ENCODE data around the gene CTBP2.

CTBP2 gene

GRCh38 chr10:125203186-125203800, 42.9 kb upstream of the CTBP2 start:
- TF ChIP-seq EZH2 (optimal IDR thresholded peaks at IDR 0.05; ENCODE audit: low read depth, low read length) = no peak
- no peak for TF ChIP-seq CTCF (IDR thresholded peaks at IDR 0.05; ENCODE audit: low read length)
- TF ChIP-seq EZH2phosphoT487 (IDR thresholded peaks at IDR 0.05; ENCODE audit: low read length) = no peak
- H4K20me1 ChIP-seq (ENCODE audit: insufficient read depth, low read length) = no peaks in the 10 kb centered on the region
- no peak overlapping the region for H3K9ac ChIP-seq (ENCODE audit: low read length)
- H2AFZ ChIP-seq (ENCODE audit: low read length) = no peak overlapping the region
- H3K27ac ChIP-seq (ENCODE audit: low read length) = no peak overlapping the region
- H3K4me3 ChIP-seq (ENCODE audit: low read length) = no peak overlapping the region
- no peaks in the 10 kb centered on the region for H3K79me2 ChIP-seq (ENCODE audit: low read length)
- H3K36me3 ChIP-seq (replicated peaks; ENCODE audit: insufficient read depth, low read length) = no peaks in the 10 kb centered on the region
- no peaks in the 10 kb centered on the region for H3K9me3 ChIP-seq (replicated peaks; ENCODE audit: insufficient read depth, low read length)
- no peaks in the 10 kb centered on the region for H3F3A ChIP-seq (ENCODE audit: insufficient read depth, low read length)
- H3K4me1 ChIP-seq (ENCODE audit: low read length) = no peaks in the 10 kb centered on the region
- peaks cover 13% of the 10 kb centered on the region for H3K27me3 ChIP-seq (replicated peaks; ENCODE audit: insufficient read depth, low read length)
- no peak overlapping the region for H3K4me2 ChIP-seq (ENCODE audit: low read depth, low read length)
- DNase-seq = no peak
- no peaks in the 10 kb centered on the region for H3K9me2 ChIP-seq (replicated peaks; ENCODE audit: insufficient read depth, low read length)

- Histone ChIP-seq H3K79me2 (ENCODE audit: low read length) (no peaks in the 10 kb centered on the region), H3K27ac (ENCODE audit: low read length) (no peak overlapping the region), H3K4me2 (ENCODE audit: low read depth, low read length) (no peak overlapping the region), H2AFZ (ENCODE audit: low read length) (no peak overlapping the region), H3F3A (ENCODE audit: insufficient read depth, low read length) (no peaks in the 10 kb centered on the region), H3K4me1 (ENCODE audit: low read length) (no peaks in the 10 kb centered on the region), H3K9me3 (replicated peaks; ENCODE audit: insufficient read depth, low read length) (no peaks in the 10 kb centered on the region), H3K9ac (ENCODE audit: low read length) (no peak overlapping the region), H3K27me3 (replicated peaks; ENCODE audit: insufficient read depth, low read length) (peaks cover 1% of the 10 kb centered on the region; the same call in 1 of the 2 replicates), H4K20me1 (ENCODE audit: insufficient read depth, low read length) (no peaks in the 10 kb centered on the region), H3K36me3 (replicated peaks; ENCODE audit: insufficient read depth, low read length) (no peaks in the 10 kb centered on the region), H3K4me3 (ENCODE audit: low read length) (no peak overlapping the region), H3K9me2 (replicated peaks; ENCODE audit: insufficient read depth, low read length) (no peaks in the 10 kb centered on the region)
- no peak for TF ChIP-seq EZH2 (optimal IDR thresholded peaks at IDR 0.05; ENCODE audit: low read depth, low read length)
- TF ChIP-seq EZH2phosphoT487 (IDR thresholded peaks at IDR 0.05; ENCODE audit: low read length) = no peak
- no peak for TF ChIP-seq CTCF (IDR thresholded peaks at IDR 0.05; ENCODE audit: low read length)
- DNase-seq = no peak
Measured at GRCh38 chr10:125201791-125202622, 41.6 kb upstream of the CTBP2 start.

DNA sequence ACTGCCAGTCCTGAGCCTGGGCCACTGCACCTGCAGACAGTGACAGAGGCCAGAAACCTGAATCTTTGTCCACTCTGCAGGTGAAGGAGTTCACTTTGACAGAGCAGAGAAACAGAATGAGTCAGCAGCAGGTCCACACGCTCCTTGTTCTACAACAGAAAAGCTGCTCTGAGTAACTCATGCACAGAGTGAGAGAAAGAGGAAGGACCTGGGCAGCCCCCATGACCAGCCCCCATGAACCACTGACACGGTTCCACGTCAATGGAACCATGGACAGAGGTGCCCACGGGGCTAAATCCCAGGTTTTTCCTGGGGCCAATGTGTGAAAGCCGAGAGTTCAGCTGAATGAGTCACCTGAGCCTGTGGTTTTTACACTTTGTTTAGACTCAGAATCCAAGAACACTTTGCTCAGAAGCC, 40.8 kb upstream of the CTBP2 start:
- no peak overlapping the region for H3K4me3 ChIP-seq (ENCODE audit: low read length)
- no peak overlapping the region for H2AFZ ChIP-seq (ENCODE audit: low read length)
- H3K27ac ChIP-seq (ENCODE audit: low read length) = no peak overlapping the region
- H3K9me2 ChIP-seq (replicated peaks; ENCODE audit: insufficient read depth, low read length) = no peaks in the 10 kb centered on the region
- H3K79me2 ChIP-seq (ENCODE audit: low read length) = no peaks in the 10 kb centered on the region
- no peak overlapping the region for H3K4me2 ChIP-seq (ENCODE audit: low read depth, low read length)
- DNase-seq = no peak
- no peaks in the 10 kb centered on the region for H4K20me1 ChIP-seq (ENCODE audit: insufficient read depth, low read length)
- no peaks in the 10 kb centered on the region for H3K9me3 ChIP-seq (replicated peaks; ENCODE audit: insufficient read depth, low read length)
- no peak overlapping the region for H3K9ac ChIP-seq (ENCODE audit: low read length)
- no peaks in the 10 kb centered on the region; the same call in 1 of the 2 replicates for H3K27me3 ChIP-seq (replicated peaks; ENCODE audit: insufficient read depth, low read length)
- no peaks in the 10 kb centered on the region for H3K4me1 ChIP-seq (ENCODE audit: low read length)
- TF ChIP-seq CTCF (IDR thresholded peaks at IDR 0.05; ENCODE audit: low read length) (no peak), EZH2 (optimal IDR thresholded peaks at IDR 0.05; ENCODE audit: low read depth, low read length) (no peak), EZH2phosphoT487 (IDR thresholded peaks at IDR 0.05; ENCODE audit: low read length) (no peak)
- no peaks in the 10 kb centered on the region for H3F3A ChIP-seq (ENCODE audit: insufficient read depth, low read length)
- H3K36me3 ChIP-seq (replicated peaks; ENCODE audit: insufficient read depth, low read length) = no peaks in the 10 kb centered on the region

All from MM.1S (cell line).